ENCODE measurements around the gene PDGFC.

DNA sequence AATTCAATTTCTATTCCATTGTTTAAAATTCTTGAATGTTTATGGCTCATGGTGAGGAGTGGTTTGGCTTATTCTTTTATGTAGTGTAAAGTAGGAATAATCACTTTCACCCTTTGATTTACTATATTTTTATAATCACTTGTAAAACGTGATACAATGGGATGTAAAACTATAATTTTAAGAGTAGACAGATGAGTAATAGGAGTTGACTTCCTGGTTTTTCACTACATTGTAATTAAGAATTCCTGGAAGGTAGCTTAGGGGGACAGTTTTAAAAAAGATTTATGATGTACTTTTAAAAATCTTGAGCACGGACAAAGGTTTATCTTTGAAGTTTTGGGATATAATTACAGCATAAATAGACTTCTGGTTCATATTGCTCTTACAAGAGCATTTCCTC is 65.3 kb downstream of the PDGFC start:
- no peak for TF ChIP-seq SP1 (IDR thresholded peaks at IDR 0.05)
- no peak for TF ChIP-seq ARNT (IDR thresholded peaks at IDR 0.05)
- no peak for TF ChIP-seq NFRKB (IDR thresholded peaks at IDR 0.05)

Measured in HEK293T (cell line).